Activated CD4-positive, CD25-positive, alpha-beta regulatory T cell (primary cell): Measurements from ENCODE around the gene WDR35.

Source experiments
- DNase-seq, 4 experiments: peaks; one replicate each; lab custom pipeline; 2025; lab: John Stamatoyannopoulos, UW

Gene WDR35

DNA sequence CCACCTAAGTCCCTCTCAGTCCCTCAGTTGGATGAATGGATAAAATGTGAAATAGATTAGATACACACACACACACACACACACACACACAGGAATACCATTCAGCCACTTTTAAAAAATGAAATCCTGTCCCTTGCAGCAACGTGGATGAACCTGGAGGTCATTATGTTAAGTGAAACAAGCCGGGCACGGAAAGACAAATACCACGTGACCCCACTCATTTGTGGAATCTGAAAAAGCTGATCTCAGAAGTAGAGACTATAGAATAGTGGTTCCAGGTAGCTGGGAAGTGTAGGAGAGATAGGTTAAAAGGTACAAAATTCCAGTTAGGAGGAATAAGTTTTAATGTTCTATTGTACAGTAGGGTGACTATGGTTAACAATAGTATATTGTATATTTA, 119.1 kb downstream of the WDR35 start:
- no peak for DNase-seq

DNA sequence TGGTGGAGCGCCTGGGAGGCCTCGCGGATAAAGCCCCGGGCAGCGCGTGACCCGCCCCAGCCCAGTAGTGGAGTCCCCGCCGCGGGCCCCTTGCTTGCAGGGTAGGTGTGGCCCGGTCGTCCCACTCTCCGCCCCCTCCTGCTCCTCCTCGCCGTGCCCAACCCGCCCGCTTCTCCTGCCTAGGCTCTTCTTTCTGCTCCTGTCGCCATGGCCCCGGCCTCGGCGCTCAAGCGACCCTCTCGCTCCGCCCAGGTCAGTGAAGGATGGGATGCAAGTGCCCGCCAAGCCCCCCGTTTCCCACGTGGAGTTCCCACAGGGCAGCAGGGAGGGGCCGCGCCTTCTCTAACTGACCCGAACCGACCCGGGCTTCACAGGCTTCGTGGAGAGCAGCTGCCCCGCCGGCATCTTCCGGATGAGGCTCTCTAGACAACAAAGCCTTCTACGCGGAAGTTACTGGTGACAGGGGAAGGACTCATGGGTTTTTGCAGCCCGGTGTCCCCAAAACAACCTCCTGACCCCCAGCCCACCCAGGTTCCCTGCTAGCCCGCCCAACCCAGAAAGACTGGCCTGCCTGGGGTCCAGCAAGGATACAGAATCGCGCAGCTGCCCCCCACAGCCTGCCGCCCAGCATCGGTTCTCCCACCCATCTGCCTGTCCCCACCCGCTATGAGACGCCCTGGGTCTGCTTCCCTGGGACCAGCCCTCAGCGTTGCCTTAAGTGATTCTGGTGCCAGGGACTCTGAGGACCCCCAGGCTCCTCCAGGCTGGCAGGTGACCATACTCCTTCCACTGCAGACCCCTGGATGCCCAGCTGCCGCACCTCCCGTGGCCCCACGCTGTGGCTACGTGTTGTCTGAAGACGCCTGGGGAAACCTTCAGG, 121.0 kb downstream of the WDR35 start:
- peak; percentile 16 to 56 (median 36) for DNase-seq

GRCh38 chr2:19868224-19868623, 121.7 kb downstream of the WDR35 start:
- DNase-seq = no peak

DNA sequence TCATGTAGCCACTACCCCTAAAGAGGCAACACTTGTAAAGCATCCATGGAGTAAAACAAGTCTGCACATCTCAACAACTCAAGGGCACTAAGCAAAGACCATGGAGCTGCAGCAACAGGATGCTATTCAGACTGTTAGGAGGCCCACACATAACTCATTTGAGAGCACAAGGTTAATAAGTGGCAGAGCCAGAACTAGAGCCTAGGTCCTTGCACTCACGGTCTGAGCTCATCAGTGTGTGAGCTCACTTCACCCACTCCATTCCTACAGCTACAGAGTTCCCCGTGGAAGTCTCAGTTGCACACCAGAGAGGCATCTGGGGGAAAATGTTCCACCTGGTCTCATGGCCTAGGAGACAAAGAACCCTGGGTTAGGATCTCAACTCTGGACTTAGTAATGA, 123.1 kb downstream of the WDR35 start:
- no peak for DNase-seq

- no peak for DNase-seq
Measured at GRCh38 chr2:19865151-19865550, 124.8 kb downstream of the WDR35 start.

DNA sequence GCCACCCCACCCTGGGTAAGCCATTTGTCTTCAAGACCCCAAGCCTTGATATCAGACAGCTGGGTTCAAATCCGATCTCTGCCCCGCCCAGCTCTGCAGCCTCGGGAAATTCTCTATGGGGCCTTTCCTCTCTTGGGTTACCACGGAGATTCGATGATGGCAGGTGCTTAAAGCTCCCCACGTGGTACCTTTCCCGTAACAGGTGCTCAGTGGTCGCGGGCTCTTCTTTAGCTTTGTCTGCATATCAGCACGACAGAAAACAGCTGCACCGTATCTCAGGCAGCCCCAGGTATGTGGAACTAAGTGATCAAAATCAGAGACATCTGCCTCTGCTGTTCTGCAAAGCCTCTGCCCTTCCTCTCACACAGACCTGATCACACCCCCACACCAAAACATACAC, 125.5 kb downstream of the WDR35 start:
- DNase-seq = no peak

- DNase-seq = peak; percentile 31 to 50 (median 36)
Measured at GRCh38 chr2:19863303-19864041, 126.4 kb downstream of the WDR35 start.

DNA sequence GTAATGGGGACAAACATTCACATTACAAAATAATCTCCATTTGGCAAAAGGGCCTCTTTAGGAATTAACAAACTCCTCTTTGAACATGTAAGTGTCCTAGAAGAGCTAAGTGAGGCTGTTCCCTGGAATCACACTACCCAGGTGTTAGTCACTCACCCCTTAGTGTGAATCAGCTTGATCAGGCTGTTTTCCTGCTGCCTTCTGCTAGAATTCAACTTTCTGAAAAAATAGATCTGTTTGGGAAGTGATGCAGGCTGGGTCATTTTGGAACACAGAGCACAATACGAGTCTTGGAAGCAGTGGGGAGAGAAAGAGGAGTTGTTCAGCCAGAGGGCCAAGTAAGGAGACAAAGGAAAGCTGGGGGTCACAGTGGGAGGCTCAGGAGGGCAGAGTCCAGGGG, 128.1 kb downstream of the WDR35 start:
- DNase-seq = no peak
